Activated CD4-positive, alpha-beta T cell treated with anti-CD3 and anti-CD28 coated beads, Interleukin-2, Interleukin-4, amounts not matched to agents 100 ng/mL and 50 ng/mL, durations not matched to agents 16 hours and 8 hours (primary cell): Measurements from ENCODE around the gene SLC49A4.

Experiments used
- DNase-seq: peaks from one replicate; pipeline ENCODE4 v3.0.0-alpha.2; 2020; ENCODE audit warnings: low spot score

Gene SLC49A4

DNA sequence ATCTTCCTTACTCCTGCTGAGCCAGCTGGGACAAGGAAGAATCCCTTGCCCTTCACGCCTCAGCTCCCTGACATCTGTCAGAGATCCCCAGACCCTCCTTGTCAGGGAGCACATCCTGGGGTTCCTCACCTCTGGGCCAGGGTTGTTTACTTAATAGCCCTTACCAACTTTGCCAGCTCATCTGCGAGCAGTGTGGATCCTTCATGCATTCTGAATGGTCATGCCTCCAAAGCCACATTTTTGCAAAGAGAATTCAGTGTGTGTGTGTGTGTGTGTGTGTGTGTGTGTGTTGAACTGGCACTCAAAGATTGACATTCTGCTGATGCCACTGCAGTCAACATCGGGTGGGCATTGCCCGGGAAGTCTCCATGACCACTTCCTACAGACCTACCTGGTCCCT lies 112.6 kb downstream of the SLC49A4 start:
- no peak for DNase-seq

DNA sequence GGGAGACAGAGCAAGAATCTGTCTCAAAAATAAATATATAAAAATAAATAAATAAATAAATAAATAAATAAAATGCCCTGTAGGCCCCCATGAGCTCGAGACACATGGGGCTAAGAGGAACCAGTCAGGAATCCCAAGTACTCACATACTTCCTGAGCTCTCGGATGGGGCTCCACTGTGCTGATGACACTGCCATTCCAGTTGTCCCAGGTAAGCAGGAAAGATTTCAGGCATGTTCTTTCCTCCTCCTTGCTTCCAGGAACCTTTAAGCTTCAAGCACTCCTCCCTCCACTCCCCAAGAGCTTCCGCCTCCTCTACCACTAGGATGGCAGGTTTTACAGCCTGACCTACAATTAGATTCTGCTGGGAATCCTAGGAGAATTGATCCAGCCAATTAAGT lies 113.4 kb downstream of the SLC49A4 start:
- no peak for DNase-seq

DNA sequence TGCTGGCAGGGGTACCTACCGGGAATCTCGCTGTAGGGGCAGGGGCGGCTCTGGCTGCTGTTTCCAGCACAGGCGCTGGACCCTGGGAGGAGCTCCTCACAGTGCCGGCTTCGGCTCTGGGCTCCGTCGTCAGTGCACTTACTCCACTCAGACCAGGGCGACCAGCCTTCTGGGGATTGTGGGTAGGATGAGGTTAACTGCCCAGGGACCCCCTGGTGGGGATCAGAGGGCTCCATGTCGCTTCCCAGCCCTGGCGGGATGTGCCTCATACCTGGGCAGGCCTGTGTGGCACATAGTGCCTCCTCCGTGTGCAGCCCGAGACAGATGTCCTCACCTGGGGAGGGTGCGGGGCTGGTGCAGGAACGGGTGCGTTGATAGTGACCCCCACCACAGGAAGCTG lies 117.0 kb downstream of the SLC49A4 start:
- DNase-seq, result no peak

DNA sequence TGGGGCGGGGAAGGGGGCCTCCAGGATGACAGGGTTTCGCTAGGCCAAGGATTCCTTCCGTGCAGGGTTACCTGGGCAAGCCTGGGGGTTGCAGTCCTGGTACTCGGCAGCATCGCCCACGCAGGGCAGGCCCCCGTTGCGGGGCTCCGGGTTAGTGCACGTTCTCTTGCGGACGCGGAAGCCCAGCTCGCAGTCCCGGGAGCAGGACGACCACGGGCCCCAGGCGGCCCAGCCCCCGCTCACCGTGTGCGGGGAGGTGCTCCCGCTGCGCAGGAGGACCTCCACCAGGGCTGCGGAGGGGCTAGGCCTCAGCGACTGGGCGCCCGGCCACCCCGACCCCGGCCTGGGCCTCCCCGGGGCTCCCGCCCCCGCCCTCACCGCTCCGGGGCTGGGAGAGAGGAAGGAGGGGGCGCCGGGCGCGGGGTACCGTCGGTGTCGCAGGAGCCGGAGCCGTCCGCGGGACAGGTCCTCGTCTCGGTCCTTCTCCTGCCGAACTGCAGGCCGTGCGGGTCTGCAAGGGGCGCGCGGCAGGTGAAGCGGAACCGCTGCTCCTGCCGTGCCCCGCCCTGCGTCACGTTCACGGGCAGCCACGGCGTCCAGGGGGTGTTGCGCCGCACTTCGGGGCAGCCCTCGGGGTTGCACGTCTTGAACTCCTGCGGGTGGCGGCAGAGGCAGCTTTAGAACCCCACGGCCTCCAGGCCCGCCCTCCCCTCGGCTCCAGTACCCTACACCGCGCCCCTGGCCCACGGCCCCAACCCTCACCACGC lies 118.1 kb downstream of the SLC49A4 start:
- DNase-seq, result no peak

DNA sequence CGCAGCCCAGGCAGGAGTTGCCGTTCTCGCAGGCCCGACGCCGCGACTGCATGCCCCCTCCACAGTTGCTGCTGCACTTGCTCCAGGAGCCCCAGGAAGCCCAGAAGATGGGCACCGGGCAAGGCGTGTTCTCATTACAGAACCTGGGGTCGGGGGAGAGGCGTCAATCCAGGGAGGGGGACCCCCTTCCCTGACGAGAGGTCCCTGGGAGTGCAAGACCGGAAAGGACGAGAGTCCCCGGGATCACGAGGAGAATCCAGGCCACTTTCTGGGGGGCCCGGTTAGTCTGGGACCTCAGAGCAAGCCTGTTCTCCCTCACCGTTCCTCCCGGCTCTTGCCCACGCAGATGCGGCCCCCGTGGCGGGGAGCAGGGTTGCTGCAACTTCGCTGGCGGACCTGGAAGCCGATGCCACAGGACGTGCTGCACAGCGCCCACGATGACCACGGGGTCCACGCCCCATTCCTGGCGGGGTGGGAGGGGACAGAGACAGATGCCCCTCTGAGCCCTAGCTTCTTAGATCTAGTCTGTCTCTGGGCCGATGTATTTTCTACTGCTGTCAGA lies 118.8 kb downstream of the SLC49A4 start:
- DNase-seq, result no peak

DNA sequence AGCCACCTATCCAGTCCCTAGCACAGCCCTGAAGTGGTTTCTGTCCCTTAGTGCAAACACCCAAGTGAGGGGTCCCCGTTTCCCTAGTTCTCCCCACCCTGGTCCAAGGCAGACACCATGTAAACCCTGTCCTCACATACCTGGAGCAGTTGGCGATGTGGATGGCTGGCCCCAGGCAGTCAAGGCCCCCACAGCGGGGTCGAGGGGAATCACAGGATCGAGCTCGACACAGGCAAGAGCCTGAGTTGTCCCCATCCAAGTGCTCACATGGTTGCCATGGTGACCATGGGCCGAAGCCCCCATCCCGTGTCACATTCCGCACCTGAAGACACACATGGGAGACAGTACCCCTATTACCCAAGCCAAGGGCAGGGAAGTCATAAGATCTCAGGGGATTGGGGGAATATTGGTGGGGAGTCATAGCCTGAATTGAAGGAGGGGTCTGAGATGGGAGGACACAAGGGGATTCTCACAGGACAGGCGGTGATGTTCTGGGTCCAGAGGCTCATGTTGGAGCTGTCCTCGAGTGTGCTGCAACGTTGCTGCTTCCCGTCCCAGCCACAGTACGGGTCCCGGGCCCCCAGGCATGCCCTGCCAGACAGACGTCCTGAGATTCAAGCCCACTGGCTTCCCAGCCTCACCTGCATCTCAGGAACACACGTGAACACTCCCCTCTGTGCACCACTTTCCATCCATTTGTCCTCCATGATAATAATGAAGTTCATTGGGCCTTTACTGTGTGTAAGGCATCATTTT lies 120.6 kb downstream of the SLC49A4 start:
- DNase-seq, result no peak

DNA sequence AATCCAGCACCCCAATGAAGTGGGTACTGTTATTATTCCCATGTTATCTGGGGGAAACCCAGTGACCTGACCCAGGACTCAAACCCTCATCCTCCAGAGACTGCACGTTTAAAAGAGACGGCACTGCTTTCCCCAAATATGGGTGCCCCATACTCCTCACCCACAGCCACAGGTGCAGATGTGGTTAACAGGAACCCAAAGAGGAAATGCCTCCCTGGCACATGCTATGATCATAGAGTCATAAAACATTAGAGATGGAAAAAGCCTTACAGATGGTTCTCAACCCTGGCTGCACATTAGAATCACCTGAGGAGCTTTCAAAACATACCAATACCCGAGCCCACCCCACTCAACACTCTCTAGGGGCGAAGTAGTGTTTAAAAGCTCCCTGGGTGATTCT lies 121.2 kb downstream of the SLC49A4 start:
- DNase-seq, result no peak

DNA sequence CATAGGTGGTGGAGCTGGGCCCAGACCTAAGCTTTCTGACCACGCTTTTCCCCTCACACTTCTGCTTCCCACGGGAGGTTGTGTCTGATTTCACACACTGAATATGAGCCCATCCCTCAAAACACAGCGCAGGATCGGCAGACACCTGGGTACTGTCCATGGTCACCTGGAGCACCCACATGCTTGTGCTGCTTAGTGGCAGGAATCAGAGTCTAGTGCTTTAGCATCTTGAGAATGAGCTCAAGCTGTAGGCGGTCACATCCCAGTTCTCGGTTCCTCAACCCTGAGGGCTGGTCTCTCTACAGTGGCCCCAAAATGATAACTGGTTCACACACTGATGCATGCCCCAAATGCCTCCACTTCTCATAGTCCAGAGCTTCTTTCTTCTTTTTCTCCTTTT lies 121.7 kb downstream of the SLC49A4 start:
- DNase-seq, result no peak

DNA sequence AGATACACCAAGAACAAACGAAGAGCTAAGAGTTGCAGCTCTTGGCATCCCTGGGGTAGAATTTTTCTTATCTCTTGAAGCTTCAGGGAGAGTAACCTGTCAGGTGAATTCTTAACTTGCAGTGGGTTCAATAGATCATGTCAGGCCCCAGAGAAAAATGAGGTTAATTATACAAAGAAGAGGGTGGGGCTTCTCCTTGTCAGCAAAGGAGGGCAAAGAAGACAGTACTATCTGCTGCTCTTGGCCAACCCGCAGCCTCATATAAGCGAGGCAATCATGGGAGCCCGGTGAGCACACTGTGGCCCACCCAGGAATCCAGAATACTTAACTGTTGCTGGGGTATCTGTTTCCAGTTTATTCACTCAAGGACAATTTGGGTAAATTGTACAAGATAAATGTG lies 122.5 kb downstream of the SLC49A4 start:
- DNase-seq, result no peak

DNA sequence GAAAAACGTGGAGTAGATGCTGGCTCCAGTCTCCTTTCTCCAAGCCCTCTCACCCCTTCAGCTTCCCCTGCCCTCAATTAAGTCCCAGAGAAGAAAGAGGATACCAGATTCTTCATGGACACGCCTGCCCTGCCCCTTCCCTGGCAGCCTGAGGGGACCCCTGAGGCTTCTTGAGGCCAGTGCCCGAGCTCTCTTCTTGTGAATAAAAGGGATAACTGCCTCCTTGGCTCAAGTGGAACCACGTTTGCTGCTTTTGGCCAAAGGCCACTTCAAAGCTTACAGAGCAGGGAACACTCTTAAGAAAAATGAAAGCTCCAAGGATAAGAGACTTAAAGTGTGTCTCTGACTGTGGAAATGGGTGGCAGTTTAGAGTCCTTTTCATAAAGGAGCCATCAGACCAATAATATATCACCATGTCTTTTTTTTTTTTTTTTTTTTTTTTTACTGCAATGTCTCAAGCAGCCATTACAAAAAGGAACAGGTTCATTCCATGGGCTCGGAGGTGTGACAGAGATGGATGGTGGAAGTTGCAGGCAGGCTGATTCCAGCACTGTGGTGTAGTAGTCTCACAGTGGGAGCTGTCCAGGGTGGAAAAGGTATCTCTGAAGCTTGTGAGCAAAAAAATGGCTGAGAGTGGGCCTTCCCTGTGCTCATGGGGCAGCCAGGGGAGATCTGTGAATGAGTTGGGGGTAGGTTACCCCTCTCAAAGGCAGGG lies 123.9 kb downstream of the SLC49A4 start:
- no peak for DNase-seq

DNA sequence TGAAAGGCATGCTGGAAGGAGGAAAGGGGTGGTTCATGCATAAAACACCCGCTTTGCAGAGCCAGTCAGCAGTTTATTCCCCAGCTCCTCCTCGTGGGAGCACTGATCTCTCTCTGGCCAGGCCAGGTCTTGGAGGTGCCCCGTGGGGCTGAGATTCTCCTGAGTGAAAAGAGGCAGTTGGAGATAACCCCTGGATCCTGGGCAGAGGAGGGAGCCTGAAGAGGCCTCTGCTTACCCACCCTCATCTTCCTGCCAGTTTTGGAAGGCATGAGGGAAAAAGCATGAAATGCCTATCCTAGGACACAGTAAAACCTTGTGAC lies 124.4 kb downstream of the SLC49A4 start:
- no peak for DNase-seq

DNA sequence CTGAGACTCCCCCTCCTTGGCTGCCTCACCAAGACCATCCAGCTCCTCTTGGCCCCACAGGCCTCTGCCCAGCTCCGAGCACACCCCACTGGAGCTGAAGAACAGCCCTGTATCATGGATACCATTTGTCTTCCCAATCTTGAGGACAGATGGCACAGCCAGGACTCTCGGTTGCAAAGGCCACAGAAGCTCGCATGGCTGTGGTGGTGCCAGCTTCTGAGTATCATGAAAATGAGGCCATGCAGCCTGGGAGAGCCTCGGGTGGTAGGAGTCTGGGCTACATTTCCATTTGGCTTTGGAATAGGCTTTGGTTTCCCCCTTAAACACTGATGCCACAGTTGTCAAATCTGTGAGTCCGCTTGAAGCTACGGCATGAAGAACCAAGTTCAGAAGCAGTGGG lies 126.1 kb downstream of the SLC49A4 start:
- no peak for DNase-seq

DNA sequence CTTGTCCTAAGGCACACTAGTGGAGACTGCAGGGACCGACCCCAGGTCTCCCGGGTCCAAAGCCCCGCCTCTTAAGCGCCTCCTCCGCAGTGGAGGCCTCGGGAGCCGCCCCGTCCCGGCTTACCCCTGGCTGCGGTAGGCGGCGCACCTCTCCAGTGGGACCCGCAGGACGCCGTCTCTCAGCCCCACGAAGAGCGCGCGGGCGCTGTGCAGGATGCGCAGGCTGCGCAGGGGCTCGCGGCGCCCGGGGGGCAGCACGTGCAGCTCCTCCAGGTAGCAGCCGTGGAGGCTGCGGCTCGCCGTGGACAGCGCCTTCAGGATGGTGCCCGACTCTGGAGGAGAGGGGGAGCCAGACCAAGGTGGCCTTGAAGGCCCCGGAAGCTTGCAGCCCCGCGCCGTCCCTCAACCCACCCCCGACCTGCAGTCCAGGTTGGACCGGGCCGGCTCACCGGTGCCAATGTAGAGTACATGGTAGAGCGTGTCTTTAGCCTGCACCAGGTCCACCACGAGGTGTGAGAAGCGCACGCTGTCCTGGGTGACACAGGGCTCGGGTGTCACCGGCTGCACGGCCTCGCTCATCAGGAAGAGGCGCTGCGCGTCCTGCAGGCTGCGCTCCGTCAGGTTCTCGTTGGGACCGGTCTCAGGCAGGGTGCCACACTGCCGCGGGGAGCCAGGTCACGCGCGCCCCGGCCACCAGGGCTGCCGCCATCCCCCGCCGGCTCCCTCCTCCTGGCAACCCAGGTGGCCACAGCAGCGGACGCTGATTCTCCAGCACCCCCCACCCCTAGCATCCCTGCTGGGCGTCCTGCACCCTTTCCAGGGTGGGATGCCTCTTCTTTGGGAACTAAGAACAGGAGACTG lies 127.2 kb downstream of the SLC49A4 start:
- DNase-seq, result peak; percentile 23

DNA sequence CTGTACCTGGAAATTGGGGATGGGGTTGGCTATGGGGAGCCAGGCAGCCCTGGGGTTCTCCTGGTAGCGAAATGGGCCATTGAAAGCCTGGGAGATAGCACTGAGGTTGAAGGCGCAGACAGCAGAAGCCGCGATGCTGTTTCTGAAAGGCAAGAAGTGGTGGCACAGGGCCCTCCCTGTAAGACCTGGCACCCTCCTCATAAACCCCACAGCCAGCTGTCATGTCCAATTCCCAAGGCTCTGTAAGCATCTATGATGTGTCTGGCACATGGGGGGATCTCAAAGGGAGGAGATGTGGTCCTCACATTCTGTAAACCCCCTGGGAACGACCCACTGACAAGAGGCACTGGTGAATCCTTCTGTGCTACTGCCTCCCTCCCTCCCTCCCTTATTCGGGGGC lies 128.7 kb downstream of the SLC49A4 start:
- no peak for DNase-seq

DNA sequence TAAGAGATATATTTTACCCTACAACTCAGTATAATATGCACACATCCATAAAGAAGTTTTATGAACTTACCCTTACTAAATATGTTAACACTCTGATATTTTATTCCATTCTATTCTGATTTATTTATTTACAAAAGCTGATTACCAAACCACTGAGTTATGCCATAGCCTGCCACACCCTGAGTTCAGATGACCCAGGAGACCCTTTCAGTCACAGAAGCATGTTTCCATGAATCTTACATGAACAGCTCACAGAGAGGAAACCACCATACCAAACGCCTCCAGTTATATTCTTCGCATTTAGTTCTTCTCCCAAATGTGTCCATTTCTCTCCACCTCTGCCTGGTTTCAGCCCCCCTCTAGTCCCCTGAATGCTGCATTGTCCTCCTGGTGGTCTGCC lies 129.2 kb downstream of the SLC49A4 start:
- no peak for DNase-seq

DNA sequence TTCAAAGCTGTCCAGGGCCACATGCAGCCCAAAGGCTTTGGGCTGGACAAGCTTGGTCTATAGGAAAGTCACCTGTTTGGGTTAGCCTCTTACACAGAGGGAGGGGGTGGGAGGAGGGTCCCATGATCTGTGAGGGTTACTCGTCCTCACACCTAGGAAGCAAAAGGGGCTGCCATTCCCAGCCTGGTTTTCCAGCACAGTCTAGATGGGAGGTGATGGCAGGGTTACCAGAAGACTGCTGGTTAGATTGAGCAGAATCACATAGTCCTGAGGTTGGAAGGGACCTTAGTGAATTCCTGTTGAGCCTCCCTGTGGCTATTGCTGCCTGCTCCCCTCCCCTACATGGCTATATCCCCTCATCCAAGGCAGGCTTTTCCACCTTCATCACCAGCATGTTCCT lies 130.9 kb downstream of the SLC49A4 start:
- no peak for DNase-seq

DNA sequence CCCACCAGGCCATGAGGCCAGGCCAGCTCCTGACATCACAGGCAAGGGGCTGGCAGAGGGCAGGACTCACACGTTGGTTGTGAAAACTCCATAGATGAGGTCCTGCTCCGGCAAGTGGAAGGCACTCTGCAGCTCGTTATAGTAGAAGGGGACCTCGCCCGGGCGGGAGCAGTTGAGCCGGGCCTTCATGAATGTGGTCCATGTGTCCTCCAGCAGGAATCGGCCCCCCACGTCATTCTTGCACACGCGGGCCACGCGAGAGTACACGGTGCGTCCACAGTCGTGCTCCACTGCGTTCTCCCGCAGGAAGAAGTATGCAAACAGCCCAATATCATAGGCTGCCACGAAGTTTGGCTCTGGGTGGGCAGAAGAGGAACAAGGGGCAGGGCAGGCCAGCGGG lies 131.5 kb downstream of the SLC49A4 start:
- DNase-seq, result no peak

DNA sequence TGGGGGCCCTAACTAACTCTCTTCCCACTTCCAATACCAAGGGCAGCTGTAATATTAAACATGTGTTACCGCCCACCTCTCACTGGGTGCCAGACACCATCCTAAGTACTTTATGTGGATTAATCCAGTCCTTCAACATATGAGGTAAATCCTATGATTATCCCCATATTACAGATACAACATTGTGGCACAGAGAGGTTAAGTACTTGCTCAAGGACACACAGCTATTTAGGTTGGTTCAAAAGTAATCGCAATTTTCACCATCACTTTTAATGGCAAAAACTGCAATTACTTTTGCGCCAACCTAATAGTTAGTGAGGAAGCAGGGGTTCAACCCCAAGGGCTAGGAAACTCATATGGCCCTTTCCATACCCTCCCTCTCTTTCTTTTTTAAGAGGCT lies 131.9 kb downstream of the SLC49A4 start:
- DNase-seq, result no peak

DNA sequence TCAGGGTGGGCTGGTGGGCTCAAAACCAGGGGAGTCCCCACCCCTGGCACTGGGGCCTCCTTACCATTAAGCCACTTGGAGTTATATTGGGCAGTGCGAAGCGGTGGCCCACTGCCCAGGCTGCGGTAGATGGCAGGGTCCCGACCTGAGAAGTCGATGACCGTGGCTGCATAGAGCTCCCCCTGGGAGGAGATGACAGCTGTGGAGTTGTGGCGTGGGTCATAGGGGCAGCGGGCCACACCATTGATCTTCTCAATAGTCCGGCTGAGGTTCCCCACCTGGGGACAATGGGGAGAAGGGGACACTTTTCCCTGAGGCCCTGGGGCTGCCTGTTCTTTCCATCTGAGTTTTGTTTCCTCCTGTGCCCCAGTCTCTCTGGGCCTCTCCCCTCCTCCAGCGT lies 132.9 kb downstream of the SLC49A4 start:
- no peak for DNase-seq

DNA sequence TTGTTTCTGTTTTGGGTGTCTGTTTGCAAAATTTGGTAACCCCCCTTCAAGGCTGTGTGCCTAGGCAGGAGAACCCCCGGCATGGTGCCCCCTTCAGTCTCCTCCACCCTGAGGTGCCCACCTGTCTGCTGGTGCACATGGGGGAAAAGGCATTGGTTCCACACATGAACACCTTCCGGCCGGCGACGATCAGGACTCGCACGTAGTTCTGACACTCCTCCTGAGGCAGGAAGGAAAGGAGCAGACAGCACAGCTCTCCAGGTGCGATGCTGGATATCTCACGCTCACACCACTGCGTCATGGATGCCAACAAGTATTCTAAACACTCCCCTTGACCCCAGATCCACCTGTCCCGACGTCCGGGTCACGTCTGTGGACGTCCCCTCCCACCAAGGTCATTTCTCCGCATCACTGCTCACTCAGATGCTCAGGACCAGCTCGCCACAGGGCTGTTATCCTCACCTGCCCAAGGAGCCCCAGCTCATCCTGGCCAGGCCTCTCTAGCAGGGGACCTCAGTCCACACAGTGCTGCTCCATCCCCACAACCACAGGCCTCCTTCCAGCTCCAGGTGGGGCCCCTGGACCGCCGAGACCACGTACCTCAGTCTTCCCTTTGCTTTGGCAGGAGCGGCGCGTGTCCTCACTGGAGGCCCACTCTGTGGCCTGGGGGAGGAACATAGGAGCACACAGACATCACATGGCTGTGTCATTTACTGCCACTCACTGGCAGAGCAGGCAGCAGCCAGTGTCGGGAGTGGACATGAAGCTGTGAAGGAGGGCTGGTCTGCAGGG lies 133.7 kb downstream of the SLC49A4 start:
- no peak for DNase-seq
